Prostate gland (tissue), 2 donors: ENCODE data around the gene RUBCN.

Experiments
- POLR2A ChIP-seq: fragments of 450-650 bp; IDR thresholded peaks from one replicate; pipeline ENCODE4 v1.6.1; 2016; ENCODE audit warnings: antibody characterized with exemption, mild to moderate bottlenecking
- POLR2AphosphoS5 ChIP-seq: sonication (generic); formaldehyde crosslinking; IDR thresholded peaks from one replicate; pipeline ENCODE4 v1.6.1; 2017; ENCODE audit warnings: antibody characterized with exemption
- TF ChIP-seq, protein P1 (sequence below), 4 experiments: fragments of 200-600 bp in 2 of 4; fragments of 450-650 bp in 2 of 4; sonication (generic) in 2 of 4; IDR thresholded peaks; 1 replicate in 3 of 4; 2 replicates in 1 of 4; pipeline ENCODE4 v1.5.1; 2016 to 2019; ENCODE audit warnings: antibody characterized with exemption in 4 of 4, mild to moderate bottlenecking in 2 of 4, moderate library complexity in 2 of 4

DNA sequence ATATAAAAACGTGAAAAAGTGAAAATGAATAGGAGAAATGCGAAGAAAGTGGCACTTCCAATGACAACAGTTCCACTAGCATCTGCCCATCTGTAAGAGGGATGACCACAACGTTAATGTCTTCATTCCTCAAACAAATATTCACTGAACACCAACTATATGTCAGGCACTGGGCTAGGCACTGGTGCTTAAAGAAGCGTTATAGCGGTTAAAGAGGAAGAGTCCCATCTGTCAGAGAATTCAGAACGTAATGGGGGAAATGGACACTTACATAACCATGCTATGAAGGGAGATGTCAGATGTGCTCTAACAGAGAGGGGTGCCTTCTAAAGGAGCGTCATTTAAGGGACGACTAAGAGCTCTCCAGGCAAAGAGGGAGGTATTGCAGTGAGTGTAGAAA lies 8.2 kb downstream of the RUBCN start:
- TF ChIP-seq POLR2AphosphoS5 (no peak), POLR2A (no peak)
- TF ChIP-seq, protein P1, sequence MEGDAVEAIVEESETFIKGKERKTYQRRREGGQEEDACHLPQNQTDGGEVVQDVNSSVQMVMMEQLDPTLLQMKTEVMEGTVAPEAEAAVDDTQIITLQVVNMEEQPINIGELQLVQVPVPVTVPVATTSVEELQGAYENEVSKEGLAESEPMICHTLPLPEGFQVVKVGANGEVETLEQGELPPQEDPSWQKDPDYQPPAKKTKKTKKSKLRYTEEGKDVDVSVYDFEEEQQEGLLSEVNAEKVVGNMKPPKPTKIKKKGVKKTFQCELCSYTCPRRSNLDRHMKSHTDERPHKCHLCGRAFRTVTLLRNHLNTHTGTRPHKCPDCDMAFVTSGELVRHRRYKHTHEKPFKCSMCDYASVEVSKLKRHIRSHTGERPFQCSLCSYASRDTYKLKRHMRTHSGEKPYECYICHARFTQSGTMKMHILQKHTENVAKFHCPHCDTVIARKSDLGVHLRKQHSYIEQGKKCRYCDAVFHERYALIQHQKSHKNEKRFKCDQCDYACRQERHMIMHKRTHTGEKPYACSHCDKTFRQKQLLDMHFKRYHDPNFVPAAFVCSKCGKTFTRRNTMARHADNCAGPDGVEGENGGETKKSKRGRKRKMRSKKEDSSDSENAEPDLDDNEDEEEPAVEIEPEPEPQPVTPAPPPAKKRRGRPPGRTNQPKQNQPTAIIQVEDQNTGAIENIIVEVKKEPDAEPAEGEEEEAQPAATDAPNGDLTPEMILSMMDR (IDR thresholded peaks at IDR 0.05) = no peak
